HCT116 (cell line): Measurements from ENCODE around the gene SLC16A7.

Source experiments
- CEBPB ChIP-seq: IDR thresholded peaks from 2 replicates; pipeline ENCODE4 v1.6.1; 2012; ENCODE audit warnings: low read depth
- EZH2 ChIP-seq: fragments of 200-600 bp; sonication (generic); IDR thresholded peaks from 2 replicates; pipeline ENCODE4 v1.6.1; 2017; ENCODE audit warnings: antibody characterized with exemption, mixed run types
- JUND ChIP-seq: IDR thresholded peaks from 2 replicates; pipeline ENCODE4 v1.6.1; 2012
- POLR2A ChIP-seq: IDR thresholded peaks from 2 replicates; pipeline ENCODE4 v1.7.0; 2011; ENCODE audit warnings: borderline replicate concordance; ENCODE audit not compliant: insufficient read depth, insufficient read length; ENCODE audit errors: extremely low read depth
- POLR2AphosphoS5 ChIP-seq: IDR thresholded peaks from 2 replicates; pipeline ENCODE4 v1.6.1; 2011; ENCODE audit warnings: mild to moderate bottlenecking, low read depth, low read length, moderate library complexity
- TCF7L2 ChIP-seq: IDR thresholded peaks from 2 replicates; pipeline ENCODE4 v1.7.0; 2011; ENCODE audit warnings: borderline replicate concordance, inconsistent platforms; ENCODE audit not compliant: insufficient read depth, insufficient read length; ENCODE audit errors: extremely low read depth
- YY1 ChIP-seq: IDR thresholded peaks from 2 replicates; pipeline ENCODE4 v1.6.1; 2011; ENCODE audit warnings: low read length, low read depth, moderate library complexity, mild to moderate bottlenecking; ENCODE audit not compliant: insufficient replicate concordance; ENCODE audit errors: extremely low read depth
- TF ChIP-seq, protein P1 (sequence below), 3 experiments: fragments of 200-600 bp in 1 of 3; sonication (generic) in 1 of 3; IDR thresholded peaks in 2 of 3; conservative IDR thresholded peaks in 1 of 3; 2 replicates each; pipeline ENCODE4 v1.5.1; 2012 to 2017; ENCODE audit warnings: low read depth in 2 of 3, low read length in 2 of 3, antibody characterized with exemption in 1 of 3, borderline replicate concordance in 1 of 3, control low read depth in 1 of 3, mild to moderate bottlenecking in 1 of 3, mixed read lengths in 1 of 3, mixed run types in 1 of 3, moderate library complexity in 1 of 3; ENCODE audit not compliant: insufficient read depth in 1 of 3

DNA sequence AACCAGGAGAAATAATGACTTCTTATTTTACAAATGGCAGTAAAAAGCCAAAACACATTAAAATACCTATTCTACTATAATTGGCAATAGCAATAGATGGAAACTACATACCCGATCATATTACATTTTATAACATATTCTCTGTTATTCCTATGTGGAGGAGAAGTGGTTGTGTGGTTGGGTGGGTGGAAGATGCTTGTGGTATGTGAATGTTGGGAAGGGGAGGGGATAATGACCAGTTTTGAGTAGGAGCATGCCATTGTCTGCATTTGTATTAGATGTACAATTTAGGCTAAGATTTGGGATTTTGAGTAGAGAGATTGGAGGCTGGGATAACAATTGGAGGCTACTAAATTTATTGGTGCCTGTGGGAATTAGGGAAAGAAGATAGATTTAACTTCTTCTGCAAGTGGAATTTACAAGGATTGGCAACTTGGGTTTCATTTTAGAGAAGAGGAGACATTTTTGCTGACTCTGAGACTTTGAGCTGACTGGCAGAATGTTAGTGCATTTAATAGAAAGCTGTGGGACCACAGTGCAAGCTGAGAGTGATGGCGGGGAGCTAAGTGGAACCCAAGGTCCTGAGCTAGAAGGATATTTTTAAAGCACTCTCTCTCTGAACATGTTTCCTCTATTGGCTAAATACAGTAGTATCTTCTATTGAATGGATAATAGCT is 65.2 kb downstream of the SLC16A7 start:
- TF ChIP-seq POLR2A (no peak), TCF7L2 (no peak), CEBPB (no peak), POLR2AphosphoS5 (no peak), EZH2 (no peak), JUND (no peak), YY1 (no peak)
- TF ChIP-seq, protein P1, sequence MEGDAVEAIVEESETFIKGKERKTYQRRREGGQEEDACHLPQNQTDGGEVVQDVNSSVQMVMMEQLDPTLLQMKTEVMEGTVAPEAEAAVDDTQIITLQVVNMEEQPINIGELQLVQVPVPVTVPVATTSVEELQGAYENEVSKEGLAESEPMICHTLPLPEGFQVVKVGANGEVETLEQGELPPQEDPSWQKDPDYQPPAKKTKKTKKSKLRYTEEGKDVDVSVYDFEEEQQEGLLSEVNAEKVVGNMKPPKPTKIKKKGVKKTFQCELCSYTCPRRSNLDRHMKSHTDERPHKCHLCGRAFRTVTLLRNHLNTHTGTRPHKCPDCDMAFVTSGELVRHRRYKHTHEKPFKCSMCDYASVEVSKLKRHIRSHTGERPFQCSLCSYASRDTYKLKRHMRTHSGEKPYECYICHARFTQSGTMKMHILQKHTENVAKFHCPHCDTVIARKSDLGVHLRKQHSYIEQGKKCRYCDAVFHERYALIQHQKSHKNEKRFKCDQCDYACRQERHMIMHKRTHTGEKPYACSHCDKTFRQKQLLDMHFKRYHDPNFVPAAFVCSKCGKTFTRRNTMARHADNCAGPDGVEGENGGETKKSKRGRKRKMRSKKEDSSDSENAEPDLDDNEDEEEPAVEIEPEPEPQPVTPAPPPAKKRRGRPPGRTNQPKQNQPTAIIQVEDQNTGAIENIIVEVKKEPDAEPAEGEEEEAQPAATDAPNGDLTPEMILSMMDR (IDR thresholded peaks at IDR 0.05 in 2 of 3, conservative IDR thresholded peaks at IDR 0.05 in 1 of 3; ENCODE audit: borderline replicate concordance in 1 of 3, insufficient read depth in 1 of 3, low read depth in 2 of 3, low read length in 2 of 3) = no peak
